NCI-H2196 treated with DMSO at 0.1 percent for 48 hours (cell line): ENCODE data around the gene OTOG.

ENCODE experiments used
- DNase-seq: peaks from one replicate; lab custom pipeline; 2025; ENCODE audit not compliant: unreplicated experiment; lab: John Stamatoyannopoulos, UW

The OTOG gene

GRCh38 chr11:17645190-17645970 lies 98.3 kb downstream of the OTOG start:
- no peak for DNase-seq

- DNase-seq = no peak
Measured at GRCh38 chr11:17646451-17647145, 99.5 kb downstream of the OTOG start.

DNA sequence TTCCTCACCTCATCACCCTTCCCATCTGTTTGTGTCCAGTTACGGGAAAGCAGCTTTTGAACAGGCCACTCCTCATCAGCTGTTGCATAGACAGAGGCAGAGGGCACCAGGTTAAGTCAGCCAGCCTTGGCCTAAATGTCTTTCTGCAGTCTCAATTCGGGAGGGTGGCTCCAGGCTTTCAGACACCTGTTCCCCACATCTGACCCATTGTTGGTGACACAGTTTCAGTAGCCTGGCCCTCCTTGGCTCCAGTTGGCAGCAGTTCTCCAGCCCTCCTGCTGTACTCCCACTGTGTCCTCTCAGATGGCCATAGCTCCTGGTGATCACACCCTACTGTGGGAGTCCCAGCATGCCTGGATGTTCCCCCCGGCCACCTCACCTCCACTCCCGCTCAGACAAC lies 101.5 kb downstream of the OTOG start:
- no peak for DNase-seq

DNA sequence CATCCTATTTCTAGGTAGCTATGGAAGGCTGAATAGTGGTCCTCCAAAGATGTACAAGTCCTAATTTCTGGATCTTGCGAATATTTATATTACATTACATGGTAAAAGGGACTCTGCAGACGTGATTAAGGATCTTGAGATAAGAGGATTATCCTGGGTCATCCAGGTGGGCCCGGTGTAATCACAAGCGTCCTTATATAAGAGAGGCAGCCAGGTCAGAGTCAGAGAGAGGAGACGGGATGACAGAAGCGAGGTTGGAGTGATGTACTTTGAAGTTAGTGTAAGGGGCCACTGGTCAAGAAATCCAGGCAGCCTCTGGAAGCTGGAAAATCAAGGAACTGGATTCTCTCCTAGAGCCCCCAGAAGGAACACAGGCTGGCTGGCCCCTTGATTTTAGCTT lies 102.2 kb downstream of the OTOG start:
- DNase-seq = no peak

GRCh38 chr11:17649696-17650095 lies 102.6 kb downstream of the OTOG start:
- DNase-seq = no peak

GRCh38 chr11:17650127-17650911 lies 103.3 kb downstream of the OTOG start:
- no peak for DNase-seq

DNA sequence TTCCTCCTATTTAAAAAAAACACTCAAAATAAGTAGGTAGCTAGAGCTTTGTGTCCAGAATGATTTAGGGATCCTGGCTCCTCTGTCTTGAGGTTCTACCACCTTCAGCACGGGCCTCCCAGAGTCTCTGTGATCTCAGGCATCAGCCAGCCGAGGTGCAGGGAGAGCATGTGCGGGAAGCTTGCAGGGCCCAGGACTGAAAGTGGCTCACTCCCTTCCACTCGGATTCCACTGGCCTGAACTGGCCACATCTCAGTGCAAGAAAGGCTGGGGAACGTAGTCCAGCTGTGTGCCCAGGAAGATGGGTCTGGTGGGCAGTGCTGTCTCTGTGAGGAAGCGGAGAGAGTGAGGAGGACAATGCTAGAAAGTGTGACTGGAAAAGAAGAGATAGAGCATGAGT lies 104.0 kb downstream of the OTOG start:
- DNase-seq = no peak

- DNase-seq = no peak
Measured at GRCh38 chr11:17651681-17652080, 104.6 kb downstream of the OTOG start.

- DNase-seq = no peak
Measured at GRCh38 chr11:17652556-17652955, 105.5 kb downstream of the OTOG start.

DNA sequence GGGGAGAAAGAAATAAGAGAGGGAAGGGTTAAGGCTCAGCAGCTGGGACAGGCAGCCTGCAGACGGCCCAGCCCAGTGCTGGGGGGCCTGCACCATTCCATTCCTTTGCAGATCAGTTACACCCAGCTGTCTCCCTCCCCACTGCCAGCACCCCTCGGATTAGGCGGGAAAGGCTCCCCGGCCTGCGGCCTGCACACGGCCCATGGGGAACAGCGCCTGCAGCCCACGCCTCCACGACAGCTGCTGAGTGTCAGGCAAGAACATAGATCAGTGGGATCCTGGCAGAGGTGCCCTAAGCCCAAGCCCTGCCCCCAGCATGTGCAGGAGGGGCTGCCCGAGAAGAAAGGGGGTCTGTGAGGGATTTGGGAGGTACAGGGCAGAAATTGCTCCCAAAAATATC lies 106.6 kb downstream of the OTOG start:
- no peak for DNase-seq

GRCh38 chr11:17655682-17656081 lies 108.6 kb downstream of the OTOG start:
- no peak for DNase-seq

DNA sequence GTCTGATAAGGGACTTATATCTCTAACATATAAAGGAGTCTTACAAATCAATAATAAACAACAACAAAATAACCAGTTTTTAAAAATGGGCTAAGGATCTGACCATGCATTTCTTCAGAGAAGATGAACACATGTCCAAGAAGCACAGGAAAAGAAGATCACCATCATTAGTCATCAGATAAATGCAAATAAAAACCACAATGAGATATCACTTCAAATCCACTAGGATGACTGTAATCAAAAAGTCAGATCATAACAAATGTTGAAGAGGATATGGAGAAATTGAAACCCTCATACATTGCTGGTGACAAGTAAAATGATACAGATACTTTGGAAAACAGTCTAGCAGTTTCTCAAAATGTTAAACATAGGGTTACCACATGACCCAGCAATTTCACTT lies 111.2 kb downstream of the OTOG start:
- no peak for DNase-seq

GRCh38 chr11:17668166-17668565 lies 121.1 kb downstream of the OTOG start:
- DNase-seq = no peak

DNA sequence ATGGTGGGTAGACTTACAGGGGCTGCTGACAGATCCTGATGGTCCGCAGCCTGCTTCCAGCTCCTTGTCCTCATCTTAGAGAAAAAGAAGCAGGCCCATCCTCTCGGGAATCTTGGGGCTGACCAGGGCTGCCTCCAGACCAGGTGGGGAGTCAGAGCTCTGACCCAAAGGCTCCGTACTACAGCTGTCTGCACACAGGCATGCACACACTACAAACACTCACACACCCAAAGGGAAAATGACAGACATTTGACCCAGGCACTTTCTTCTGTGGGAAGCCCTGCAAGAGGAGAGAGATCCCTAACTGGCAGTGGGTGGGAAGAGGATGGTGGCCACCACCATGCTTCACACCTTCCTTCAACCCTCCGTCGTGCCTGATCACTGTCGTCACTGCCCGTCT lies 125.4 kb downstream of the OTOG start:
- no peak for DNase-seq

GRCh38 chr11:17673951-17674350 lies 126.9 kb downstream of the OTOG start:
- DNase-seq = no peak

GRCh38 chr11:17682848-17683247 lies 135.8 kb downstream of the OTOG start:
- DNase-seq = no peak

- peak; percentile 29 for DNase-seq
Measured at GRCh38 chr11:17683377-17684161, 136.5 kb downstream of the OTOG start.

DNA sequence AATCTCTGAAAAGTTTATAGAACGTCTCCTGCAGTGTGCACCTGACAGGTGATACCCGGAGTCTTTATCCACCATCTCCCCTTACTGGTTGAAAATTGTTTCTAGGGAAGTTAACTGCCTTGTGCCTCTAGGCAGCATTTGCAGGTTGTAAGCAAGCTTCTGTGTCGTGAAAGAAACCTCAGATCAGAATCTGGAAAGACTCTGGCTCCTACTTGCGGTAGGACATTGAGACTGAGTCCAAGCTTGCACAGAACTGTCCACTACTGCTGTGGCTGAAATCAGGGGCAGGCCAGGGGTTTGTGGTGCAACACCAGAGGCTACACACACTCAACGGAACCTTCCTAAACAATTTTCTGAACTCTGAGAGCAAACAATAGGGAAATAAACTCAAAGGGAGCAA lies 137.5 kb downstream of the OTOG start:
- no peak for DNase-seq

- no peak for DNase-seq
Measured at GRCh38 chr11:17686231-17686980, 139.3 kb downstream of the OTOG start.

- DNase-seq = no peak
Measured at GRCh38 chr11:17687946-17688670, 141.0 kb downstream of the OTOG start.
